Cardiac septum (tissue), 1 donor: Measurements from ENCODE around the gene LRIT3. TPM values are rescaled to one million over a fixed set of nuclear protein-coding genes. Genes with fewer than 3 reads are reported as not detected.

ENCODE experiments used
- DNase-seq: peaks from one replicate; pipeline ENCODE4 v3.0.0-alpha.2; 2020; ENCODE audit warnings: low spot score
- intact Hi-C: fragments of 100-400 bp; cut with DNase I; formaldehyde crosslinking; loops from one replicate; pipeline ENCODE4 v1.14.0; 2022
- total RNA-seq: library from RNA; stranded (reverse); fragmentation: NEBNext Ultra II Directional; extraction: Animal tissue kit (Norgen Biotek cat#: 25700); gene quantifications from one replicate; pipeline ENCODE4 v1.2.1, GENCODE V29; 2021
- donor health status: DM: no; HTN: no; CAD: no.

LRIT3 gene
- total RNA-seq, 1 donor from 2014 or later = not detected

DNA sequence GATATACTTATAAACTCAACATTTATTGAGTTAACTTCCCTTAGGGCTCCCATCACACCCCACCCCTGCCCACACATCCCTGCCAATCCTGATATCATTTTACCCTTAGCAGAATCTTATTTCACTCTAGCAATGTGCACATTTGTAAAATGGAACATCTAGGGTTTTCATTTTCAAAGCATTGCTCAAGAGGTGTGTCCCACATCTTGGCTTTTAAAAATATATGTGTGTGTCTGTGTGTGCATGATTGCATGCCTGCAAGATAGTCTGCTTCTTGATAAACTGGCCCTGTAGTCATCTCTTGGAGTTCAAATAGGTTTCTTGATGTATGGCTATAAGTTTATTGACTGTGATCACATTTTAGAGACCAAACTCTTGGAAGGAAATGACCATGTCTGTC lies 38.4 kb downstream of the LRIT3 start:
- intact Hi-C loops = no loop called here
- no peak for DNase-seq

GRCh38 chr4:109887071-109887470 lies 39.2 kb downstream of the LRIT3 start:
- intact Hi-C loops = no loop called here

DNA sequence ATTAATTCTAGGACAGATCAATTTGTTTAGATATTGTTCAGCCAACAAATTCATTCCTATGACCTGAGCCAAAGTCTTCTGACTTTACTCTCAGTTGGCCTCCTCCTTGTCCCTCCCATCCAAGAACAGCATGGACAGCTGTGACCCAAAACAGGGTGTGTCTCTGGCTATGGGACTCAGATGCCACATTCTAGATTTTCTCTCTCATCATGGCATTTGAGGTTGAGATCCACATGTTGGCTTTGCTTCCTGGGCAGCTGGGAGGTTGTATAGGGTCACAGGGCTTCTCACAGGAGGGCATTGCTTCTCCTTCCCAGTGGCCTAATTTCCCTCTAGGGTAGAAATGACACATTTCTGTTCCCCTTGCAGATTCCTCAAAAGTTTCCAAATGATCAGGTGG lies 42.2 kb downstream of the LRIT3 start:
- intact Hi-C loops = no loop called here
- no peak for DNase-seq

More at GRCh38 chr4:109887071-109887470, 39.2 kb downstream of the LRIT3 start:
- DNase-seq = no peak

GRCh38 chr4:109902559-109903251 lies 54.8 kb downstream of the LRIT3 start:
- DNase-seq = no peak
- intact Hi-C loops = no loop called here

- no peak for DNase-seq
- intact Hi-C loops = no loop called here
Measured at GRCh38 chr4:109908731-109909130, 60.8 kb downstream of the LRIT3 start.

- no peak for DNase-seq
- intact Hi-C loops = no loop called here
Measured at GRCh38 chr4:109910256-109910655, 62.3 kb downstream of the LRIT3 start.

- DNase-seq = no peak
- intact Hi-C loops = no loop called here
Measured at GRCh38 chr4:109912706-109913595, 65.0 kb downstream of the LRIT3 start, which contains the start of gene EGF. EGF (plus strand) TSS chr4:109912883; CDS start chr4:109913336, 453 bp downstream.

DNA sequence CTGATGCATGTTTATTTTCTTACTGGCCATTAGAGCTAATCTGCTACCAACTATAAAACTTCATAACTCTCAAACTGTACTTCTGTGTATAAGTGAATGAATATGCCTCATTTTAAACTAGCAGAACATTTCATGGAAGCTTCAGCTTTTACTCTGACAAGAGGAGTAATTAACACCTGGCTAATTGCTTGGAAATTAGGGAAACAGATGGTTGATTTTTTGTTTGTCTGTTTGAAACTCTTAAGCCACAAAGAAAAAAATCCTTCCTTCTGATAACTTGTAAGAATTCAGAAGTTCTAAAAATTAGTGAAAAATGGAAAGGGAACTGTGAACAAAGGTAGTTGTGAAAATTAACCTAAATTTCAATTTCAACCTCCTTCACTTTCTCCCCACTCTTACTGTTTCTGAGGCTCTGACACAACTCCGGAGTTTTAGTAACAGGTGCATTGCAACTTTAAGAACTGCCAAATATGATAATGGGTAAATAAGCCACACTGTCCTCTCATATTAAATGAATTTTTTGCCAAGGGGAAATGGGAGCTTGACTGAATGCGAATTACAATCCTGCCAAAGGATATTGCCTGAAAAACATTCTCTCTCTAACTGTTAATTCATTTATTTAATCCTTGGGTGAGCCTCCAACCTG lies 65.8 kb downstream of the LRIT3 start:
- DNase-seq = no peak

GRCh38 chr4:109914322-109914721 lies 66.4 kb downstream of the LRIT3 start:
- intact Hi-C loops = no loop called here
- DNase-seq = no peak

More for the DNA sequence above, 65.8 kb downstream of the LRIT3 start:
- intact Hi-C loops = no loop called here

DNA sequence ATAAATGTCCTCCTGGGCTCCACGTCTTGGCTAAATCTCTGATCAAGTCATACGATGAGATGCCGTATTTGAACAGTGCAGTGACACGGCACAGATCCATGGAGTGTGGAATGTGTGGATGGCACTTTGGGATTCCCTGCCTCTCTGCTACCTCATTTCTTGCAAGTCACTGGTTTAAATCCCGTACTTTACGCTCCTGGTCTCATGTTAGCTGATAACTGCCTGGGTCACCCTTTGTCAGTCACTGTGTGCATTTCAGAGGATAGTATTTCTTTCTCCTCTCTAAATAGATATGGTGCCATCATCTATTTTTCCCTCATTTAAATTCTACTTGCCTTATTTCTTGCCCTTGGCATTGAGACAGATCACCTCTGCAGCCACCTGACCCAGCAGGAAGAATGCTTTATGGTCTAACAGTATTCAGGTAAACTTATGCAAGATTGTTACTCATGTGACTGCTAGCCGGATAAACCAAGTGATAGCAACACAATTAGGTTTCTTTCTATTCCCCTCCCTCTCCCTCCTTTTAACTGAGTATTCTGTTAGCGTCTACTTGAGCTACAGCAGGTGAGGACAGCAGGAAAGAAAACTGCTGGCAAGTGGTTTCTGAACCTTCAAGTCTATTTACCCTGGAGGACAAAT lies 67.6 kb downstream of the LRIT3 start:
- no peak for DNase-seq
- intact Hi-C loops = no loop called here

GRCh38 chr4:109916027-109916409 lies 68.1 kb downstream of the LRIT3 start:
- intact Hi-C loops = no loop called here
- no peak for DNase-seq

DNA sequence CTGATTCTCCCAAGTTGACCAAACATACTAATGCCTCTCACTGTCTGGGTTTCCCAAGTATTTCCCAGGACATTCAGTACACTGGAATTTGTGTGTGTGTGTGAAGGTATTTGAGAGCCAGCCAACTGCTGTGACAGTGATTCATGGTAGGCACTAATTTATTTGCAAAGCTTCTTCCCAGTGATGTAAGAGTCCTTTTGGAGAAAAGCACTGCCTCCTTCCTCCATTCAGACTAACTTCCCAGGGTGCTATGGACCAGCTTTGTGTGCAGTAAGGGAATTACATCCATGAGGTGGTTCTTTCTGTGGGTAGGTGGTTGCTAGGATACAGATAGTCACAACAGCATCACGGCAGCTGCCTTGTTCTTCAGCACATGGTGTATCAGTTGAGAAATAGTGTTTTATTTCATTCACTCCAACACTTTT lies 73.5 kb downstream of the LRIT3 start:
- DNase-seq = no peak
- intact Hi-C loops = no loop called here

Other genes with a start within 250 kb of the LRIT3 start
- 3.8 TPM for gene CASP6, start 144.7 kb upstream of the LRIT3 start, total RNA-seq
- gene PLA2G12A, start 118.0 kb upstream of the LRIT3 start, total RNA-seq = 37.7 TPM
- 10.8 TPM for gene CFI, start 46.1 kb upstream of the LRIT3 start, total RNA-seq
- 7.9 TPM for gene GAR1, start 32.3 kb upstream of the LRIT3 start, total RNA-seq
- 0.22 TPM for gene RRH, start 20.1 kb upstream of the LRIT3 start, total RNA-seq
- gene EGF, start 64.8 kb downstream of the LRIT3 start, total RNA-seq = 11.7 TPM